Spinal cord (tissue), 10 donors: ENCODE measurements around the gene COL4A3. TPM values are rescaled to one million over a fixed set of nuclear protein-coding genes. Genes with fewer than 3 reads are reported as not detected.

Source experiments
- DNase-seq, 6 donors: peaks; one replicate each; pipeline versions ENCODE4 v3.0.0 to v3.0.0-alpha.2; 2013 to 2015; ENCODE audit warnings: low spot score in 6 of 6, low read depth in 4 of 6
- H3K27ac ChIP-seq: one replicate; pipeline ENCODE4 v1.5.1; 2013; ENCODE audit warnings: low read depth, low read length, control low read depth
- H3K27me3 ChIP-seq: one replicate; pipeline ENCODE4 v1.6.1; 2013; ENCODE audit warnings: low read length; ENCODE audit not compliant: control insufficient read depth, insufficient read depth
- H3K36me3 ChIP-seq: one replicate; pipeline ENCODE4 v1.6.1; 2013; ENCODE audit warnings: low read length; ENCODE audit not compliant: control insufficient read depth, insufficient read depth
- H3K4me1 ChIP-seq: one replicate; pipeline ENCODE4 v1.6.1; 2013; ENCODE audit warnings: low read length; ENCODE audit not compliant: control insufficient read depth, insufficient read depth
- H3K4me3 ChIP-seq: one replicate; pipeline ENCODE4 v1.5.1; 2013; ENCODE audit warnings: low read depth, low read length, control low read depth
- H3K9me3 ChIP-seq: one replicate; pipeline ENCODE4 v1.6.1; 2013; ENCODE audit warnings: low read length; ENCODE audit not compliant: control insufficient read depth, insufficient read depth
- WGBS: methylation state at CpG from one replicate; pipeline ENCODE4 v1.1.5; 2013; ENCODE audit warnings: missing lambda C conversion rate; ENCODE audit not compliant: insufficient coverage; 5-methylcytosine and 5-hydroxymethylcytosine counted together
- polyA plus RNA-seq, 2 donors: library from polyadenylated mRNA; unstranded; fragments of 120-200 nt; gene quantifications; one replicate each; pipeline ENCODE4 v1.2.1, GENCODE V29; 2013; ENCODE audit not compliant: insufficient read length in 2 of 2
- total RNA-seq, 2 donors: library from RNA; depleted of rRNA in 1 of 2; stranded (reverse); fragments of 120-200 nt in 1 of 2; fragments of >200 nt in 1 of 2; gene quantifications; one replicate each; pipeline versions ENCODE4 v1.2.3 to v1.2.4, GENCODE V29; 2013 to 2014
- donor health status: healthy.

COL4A3 gene
- total and polyA plus RNA-seq, 4 donors: 1.3 to 2.2 (median 1.8) TPM

DNA sequence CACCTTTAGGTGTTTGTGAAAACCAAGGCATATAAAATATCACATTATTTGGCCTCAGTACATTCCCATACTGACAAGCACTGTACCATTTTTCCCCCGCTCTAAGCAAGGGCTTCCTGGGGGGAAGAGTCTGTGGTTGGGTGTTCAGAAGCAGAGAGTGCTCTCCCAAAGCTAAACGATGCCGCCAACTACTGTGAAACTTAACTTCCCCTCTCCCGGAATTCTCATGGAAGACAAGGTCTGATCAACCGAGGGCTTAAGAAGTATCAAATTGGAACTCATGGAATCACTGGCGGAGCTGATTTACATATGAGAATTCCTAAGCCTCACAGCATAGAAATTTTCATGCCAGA, 160.2 kb downstream of the COL4A3 start:
- H3K4me3 ChIP-seq: peak overlapping the region; percentile 84
- no peaks in the 10 kb centered on the region for H3K27me3 ChIP-seq
- peaks cover 1% of the 10 kb centered on the region for H3K9me3 ChIP-seq
- no peak for DNase-seq
- peaks cover 6% of the 10 kb centered on the region for H3K36me3 ChIP-seq
- H3K4me1 ChIP-seq: peaks cover 5% of the 10 kb centered on the region
- WGBS: no CpG with 5 or more reads among the region's 6 CpGs
- peak overlapping the region; percentile 87 for H3K27ac ChIP-seq

GRCh38 chr2:227324995-227325838, 160.8 kb downstream of the COL4A3 start, which contains the start of gene MFF:
MFF (plus strand) TSS chr2:227325251; CDS start chr2:227330666, 5,415 bp downstream.
- DNase-seq: peak; percentile 83 to 98 (median 92)
- H3K27ac ChIP-seq: peak within 1 kb of the TSS; percentile 87
- no peaks in the 10 kb centered on the region for H3K27me3 ChIP-seq
- WGBS: 0% methylated on average over 61 of the region's 67 CpGs
- peak within 1 kb of the TSS; percentile 84 for H3K4me3 ChIP-seq
- peaks cover 5% of the 10 kb centered on the region for H3K4me1 ChIP-seq
- peaks cover 6% of the 10 kb centered on the region for H3K36me3 ChIP-seq
- peaks cover 1% of the 10 kb centered on the region for H3K9me3 ChIP-seq

DNA sequence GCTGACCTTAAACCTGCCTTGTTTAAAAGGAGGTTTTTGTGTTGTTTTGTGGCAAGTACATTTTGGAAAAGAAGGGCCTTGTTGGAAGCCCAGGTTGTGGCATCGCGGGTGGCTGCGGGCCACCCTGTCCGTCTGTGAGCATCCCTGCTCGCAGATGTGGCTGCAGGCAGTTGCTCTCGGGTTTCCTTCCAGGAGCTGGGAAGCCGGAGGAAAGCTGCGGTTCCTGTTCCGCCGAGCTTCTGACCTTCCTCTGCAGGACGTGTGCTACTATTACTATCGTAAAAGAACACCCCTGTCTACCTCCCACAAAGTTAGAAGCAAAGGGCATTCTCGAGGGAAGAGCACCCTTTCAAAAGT, 161.4 kb downstream of the COL4A3 start:
- Histone ChIP-seq H3K27me3 (no peaks in the 10 kb centered on the region), H3K36me3 (peaks cover under 1% of the 10 kb centered on the region), H3K27ac (peak overlapping the region; percentile 87), H3K4me1 (peaks cover 5% of the 10 kb centered on the region), H3K4me3 (peak overlapping the region; percentile 84), H3K9me3 (peaks cover 1% of the 10 kb centered on the region)
- DNase-seq: peak in 3 of 6 donors; percentile 20 to 59 (median 22)
- 0% methylated on average over 6 of the region's 13 CpGs for WGBS

DNA sequence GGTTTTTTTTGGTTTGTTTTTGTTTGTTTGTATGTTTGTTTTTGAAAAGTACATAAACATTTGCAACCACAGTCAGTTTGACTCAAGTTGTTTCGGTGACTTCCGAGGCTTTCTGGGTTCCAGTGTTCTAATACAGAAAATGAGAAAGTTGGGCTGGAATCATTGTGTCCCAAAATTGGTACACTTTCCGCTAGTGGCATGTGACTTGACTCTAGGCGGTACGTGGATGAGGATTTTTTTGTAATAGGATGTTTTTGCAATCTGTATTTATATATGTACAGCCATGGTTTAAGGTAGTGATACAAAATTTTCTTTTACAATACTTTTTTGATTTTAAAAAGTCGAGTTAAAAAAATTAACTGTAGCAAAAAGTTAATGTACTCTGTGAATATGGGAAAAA, 162.4 kb downstream of the COL4A3 start:
- Histone ChIP-seq H3K4me1 (peaks cover 5% of the 10 kb centered on the region), H3K27ac (peak overlapping the region; percentile 33), H3K9me3 (peaks cover 1% of the 10 kb centered on the region), H3K36me3 (no peaks in the 10 kb centered on the region), H3K4me3 (no peak overlapping the region), H3K27me3 (no peaks in the 10 kb centered on the region)
- no CpG with 5 or more reads among the region's 6 CpGs for WGBS
- DNase-seq: no peak

- H3K4me1 ChIP-seq: no peaks in the 10 kb centered on the region
- no peaks in the 10 kb centered on the region for H3K27me3 ChIP-seq
- H3K27ac ChIP-seq: no peak overlapping the region
- H3K36me3 ChIP-seq: peaks cover 6% of the 10 kb centered on the region
- 100% methylated on average over 1 of the region's 1 CpG for WGBS
- no peaks in the 10 kb centered on the region for H3K9me3 ChIP-seq
- H3K4me3 ChIP-seq: no peak overlapping the region
- DNase-seq: peak in 1 of 6 donors; percentile 16
These were observed 171.3 kb downstream of the COL4A3 start for GRCh38 chr2:227335713-227336112.

GRCh38 chr2:227337442-227337841, 173.0 kb downstream of the COL4A3 start:
- Histone ChIP-seq H3K36me3 (peaks cover 6% of the 10 kb centered on the region), H3K4me3 (no peak overlapping the region), H3K27me3 (no peaks in the 10 kb centered on the region), H3K9me3 (no peaks in the 10 kb centered on the region), H3K27ac (no peak overlapping the region), H3K4me1 (no peaks in the 10 kb centered on the region)
- no peak for DNase-seq
- 100% methylated on average over 2 of the region's 2 CpGs for WGBS

DNA sequence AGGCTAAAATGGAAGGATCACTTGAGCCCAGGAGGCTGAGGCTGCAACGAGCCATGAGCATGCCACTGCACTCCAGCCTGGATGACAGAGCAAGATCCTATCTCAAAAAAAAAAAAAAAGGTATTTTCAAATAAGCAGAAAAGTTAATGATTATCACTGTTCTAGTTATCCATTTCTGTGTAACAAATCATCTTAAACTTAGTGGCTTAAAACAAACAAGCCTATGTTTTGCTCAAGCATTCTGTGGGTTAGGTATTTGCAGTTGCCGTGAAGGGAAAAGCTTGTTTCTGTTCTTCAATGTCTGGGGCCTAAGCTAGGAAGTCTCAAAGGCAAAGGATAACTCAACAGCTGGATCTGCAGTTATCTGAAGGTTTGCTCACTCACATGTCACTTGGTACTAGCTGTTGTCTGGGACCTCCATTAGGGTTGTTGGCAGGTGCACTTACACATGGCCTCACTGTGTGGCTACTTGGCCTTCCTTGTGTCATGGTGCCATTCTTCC, 174.7 kb downstream of the COL4A3 start:
- H3K27me3 ChIP-seq: no peaks in the 10 kb centered on the region
- H3K36me3 ChIP-seq: peaks cover 6% of the 10 kb centered on the region
- H3K9me3 ChIP-seq: no peaks in the 10 kb centered on the region
- no peak for DNase-seq
- H3K27ac ChIP-seq: no peak overlapping the region
- no peaks in the 10 kb centered on the region for H3K4me1 ChIP-seq
- H3K4me3 ChIP-seq: no peak overlapping the region
- WGBS: 100% methylated on average over 1 of the region's 2 CpGs

- no peaks in the 10 kb centered on the region for H3K27me3 ChIP-seq
- H3K36me3 ChIP-seq: peaks cover 2% of the 10 kb centered on the region
- no peaks in the 10 kb centered on the region for H3K4me1 ChIP-seq
- peak in 2 of 6 donors; percentile 4 to 84 for DNase-seq
- H3K9me3 ChIP-seq: no peaks in the 10 kb centered on the region
- no peak overlapping the region for H3K4me3 ChIP-seq
- no CpG with 5 or more reads among the region's 6 CpGs for WGBS
- peak overlapping the region; percentile 16 for H3K27ac ChIP-seq
These were observed 175.7 kb downstream of the COL4A3 start for GRCh38 chr2:227340106-227340505.

DNA sequence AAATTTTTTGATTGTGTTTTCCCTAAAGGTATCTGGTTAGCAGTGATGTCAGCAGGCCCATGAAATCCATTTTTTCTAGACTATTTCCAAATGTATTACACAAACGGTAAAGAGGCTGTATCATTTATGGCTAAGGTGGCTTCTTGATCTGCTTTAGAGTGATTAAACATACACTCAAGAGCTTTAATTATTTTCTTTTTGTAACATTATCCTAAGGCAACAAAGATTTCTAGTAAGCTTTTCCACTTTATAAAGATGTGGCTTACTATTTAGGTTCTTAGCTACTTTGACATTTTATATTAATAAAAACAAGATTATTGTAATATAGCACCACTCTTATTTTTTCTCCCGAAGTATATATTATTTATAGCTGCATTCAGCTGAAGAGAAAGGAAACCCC, 177.1 kb downstream of the COL4A3 start:
- no peak overlapping the region for H3K27ac ChIP-seq
- H3K9me3 ChIP-seq: no peaks in the 10 kb centered on the region
- no peaks in the 10 kb centered on the region for H3K27me3 ChIP-seq
- no peak for DNase-seq
- no peaks in the 10 kb centered on the region for H3K36me3 ChIP-seq
- H3K4me1 ChIP-seq: no peaks in the 10 kb centered on the region
- no CpG with 5 or more reads among the region's 2 CpGs for WGBS
- no peak overlapping the region for H3K4me3 ChIP-seq

DNA sequence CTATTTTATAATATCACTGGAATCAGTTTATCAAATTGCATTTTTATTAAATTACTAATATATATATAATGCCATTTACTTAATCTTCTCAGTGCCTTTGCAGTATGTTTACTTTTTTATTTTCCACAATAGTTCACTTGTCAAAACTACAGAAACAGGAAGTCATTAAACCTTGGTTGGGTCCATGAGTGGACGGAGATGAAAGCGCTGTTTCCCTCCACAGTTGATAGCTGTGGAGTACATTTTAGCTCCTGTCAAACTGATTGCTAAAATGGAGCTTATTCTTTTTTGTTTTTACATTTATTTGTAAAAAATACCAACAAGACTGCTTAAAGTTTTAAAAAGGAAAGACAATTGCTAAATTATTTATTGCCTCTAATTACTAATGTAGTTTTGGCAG, 179.8 kb downstream of the COL4A3 start:
- DNase-seq: no peak
- no peaks in the 10 kb centered on the region for H3K36me3 ChIP-seq
- no peak overlapping the region for H3K4me3 ChIP-seq
- WGBS: no CpG with 5 or more reads among the region's 2 CpGs
- H3K27ac ChIP-seq: no peak overlapping the region
- H3K27me3 ChIP-seq: no peaks in the 10 kb centered on the region
- no peaks in the 10 kb centered on the region for H3K4me1 ChIP-seq
- no peaks in the 10 kb centered on the region for H3K9me3 ChIP-seq
